ENCODE data around the gene SEMA3D. TPM values are rescaled to one million over a fixed set of nuclear protein-coding genes. Genes with fewer than 3 reads are reported as not detected.

SEMA3D gene
- total and polyA plus RNA-seq, 11 donors: 0.10 to 8.6 (median 0.88) TPM

- WGBS, 4 donors: 93 to 99% (median 94%) methylated on average over 1 of the region's 1 CpG
- Histone ChIP-seq H3K27me3 (no peaks in the 10 kb centered on the region), H3K4me1 (no peaks in the 10 kb centered on the region), H3K4me3 (no peak overlapping the region), H3K36me3 (no peaks in the 10 kb centered on the region), H3K9me3 (peaks cover 0 to 1% (median 0%) of the 10 kb centered on the region in 12 donors), H3K27ac (no peak overlapping the region)
- no peak for TF ChIP-seq POLR2A (IDR thresholded peaks at IDR 0.05)
- TF ChIP-seq, protein P1, sequence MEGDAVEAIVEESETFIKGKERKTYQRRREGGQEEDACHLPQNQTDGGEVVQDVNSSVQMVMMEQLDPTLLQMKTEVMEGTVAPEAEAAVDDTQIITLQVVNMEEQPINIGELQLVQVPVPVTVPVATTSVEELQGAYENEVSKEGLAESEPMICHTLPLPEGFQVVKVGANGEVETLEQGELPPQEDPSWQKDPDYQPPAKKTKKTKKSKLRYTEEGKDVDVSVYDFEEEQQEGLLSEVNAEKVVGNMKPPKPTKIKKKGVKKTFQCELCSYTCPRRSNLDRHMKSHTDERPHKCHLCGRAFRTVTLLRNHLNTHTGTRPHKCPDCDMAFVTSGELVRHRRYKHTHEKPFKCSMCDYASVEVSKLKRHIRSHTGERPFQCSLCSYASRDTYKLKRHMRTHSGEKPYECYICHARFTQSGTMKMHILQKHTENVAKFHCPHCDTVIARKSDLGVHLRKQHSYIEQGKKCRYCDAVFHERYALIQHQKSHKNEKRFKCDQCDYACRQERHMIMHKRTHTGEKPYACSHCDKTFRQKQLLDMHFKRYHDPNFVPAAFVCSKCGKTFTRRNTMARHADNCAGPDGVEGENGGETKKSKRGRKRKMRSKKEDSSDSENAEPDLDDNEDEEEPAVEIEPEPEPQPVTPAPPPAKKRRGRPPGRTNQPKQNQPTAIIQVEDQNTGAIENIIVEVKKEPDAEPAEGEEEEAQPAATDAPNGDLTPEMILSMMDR (IDR thresholded peaks at IDR 0.05): no peak
- ATAC-seq (no peak), DNase-seq (no peak)
- intact Hi-C loops (cut with DNase I): no loop called here
Observed at GRCh38 chr7:85164376-85164775, 22.5 kb downstream of the SEMA3D start.

DNA sequence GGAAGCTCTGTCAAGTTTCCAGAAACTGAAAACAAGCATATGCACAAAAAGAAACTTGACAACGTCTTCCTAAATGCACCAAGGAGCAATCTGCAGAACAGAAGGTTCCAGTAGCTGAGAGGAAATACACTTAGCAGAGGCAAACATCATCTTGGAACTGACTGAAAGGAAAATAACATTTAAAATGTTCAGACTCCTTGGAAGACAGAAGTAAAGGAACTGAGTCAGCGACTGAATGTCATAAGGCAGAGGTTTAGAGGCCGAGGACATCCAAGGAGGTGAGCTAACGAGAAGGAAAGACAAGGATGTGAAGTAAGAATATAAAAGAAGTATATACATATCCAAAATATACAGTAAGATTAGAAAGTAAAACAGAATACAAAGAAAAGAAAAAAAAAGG, 24.1 kb downstream of the SEMA3D start:
- no peak for ATAC-seq
- WGBS, 4 donors: 49 to 75% (median 55%) methylated on average over 4 of the region's 4 CpGs
- no peaks in the 10 kb centered on the region for H3K36me3 ChIP-seq
- DNase-seq: no peak
- no peak overlapping the region for H3K27ac ChIP-seq
- no peaks in the 10 kb centered on the region for H3K27me3 ChIP-seq
- no peaks in the 10 kb centered on the region for H3K4me1 ChIP-seq
- intact Hi-C loops (cut with DNase I): no loop called here
- H3K4me3 ChIP-seq: no peak overlapping the region
- TF ChIP-seq, protein P1 (IDR thresholded peaks at IDR 0.05): no peak
- TF ChIP-seq POLR2A (IDR thresholded peaks at IDR 0.05): no peak
- H3K9me3 ChIP-seq: peaks cover 0 to 14% (median 0%) of the 10 kb centered on the region in 12 donors

GRCh38 chr7:85160223-85160622, 26.6 kb downstream of the SEMA3D start:
- Histone ChIP-seq H3K4me1 (no peaks in the 10 kb centered on the region), H3K36me3 (no peaks in the 10 kb centered on the region), H3K9me3 (peaks cover 0 to 16% (median 0%) of the 10 kb centered on the region in 12 donors), H3K4me3 (no peak overlapping the region), H3K27me3 (no peaks in the 10 kb centered on the region), H3K27ac (no peak overlapping the region)
- DNase-seq (no peak), ATAC-seq (no peak)
- TF ChIP-seq, protein P1 (IDR thresholded peaks at IDR 0.05): no peak
- TF ChIP-seq POLR2A (IDR thresholded peaks at IDR 0.05): no peak
- 89 to 94% (median 91%) methylated on average over 5 of the region's 5 CpGs for WGBS, 4 donors
- intact Hi-C loops (cut with DNase I): no loop called here

GRCh38 chr7:85159003-85159402, 27.9 kb downstream of the SEMA3D start:
- WGBS, 4 donors: 85 to 97% (median 95%) methylated on average over 1 of the region's 1 CpG
- Histone ChIP-seq H3K36me3 (no peaks in the 10 kb centered on the region), H3K27me3 (no peaks in the 10 kb centered on the region), H3K4me1 (no peaks in the 10 kb centered on the region), H3K9me3 (peaks cover 0 to 16% (median 0%) of the 10 kb centered on the region in 12 donors), H3K4me3 (no peak overlapping the region), H3K27ac (no peak overlapping the region)
- intact Hi-C loops (cut with DNase I): no loop called here
- DNase-seq (no peak), ATAC-seq (no peak)
- TF ChIP-seq POLR2A (IDR thresholded peaks at IDR 0.05): no peak
- TF ChIP-seq, protein P1 (IDR thresholded peaks at IDR 0.05): no peak
